Measurements from ENCODE around the gene PPARA.

Gene PPARA

GRCh38 chr22:46280063-46280817 is 129.9 kb downstream of the PPARA start:
- no peak for DNase-seq

- no peak for DNase-seq
Observed at GRCh38 chr22:46280999-46281623, 130.8 kb downstream of the PPARA start.

GRCh38 chr22:46281866-46282678 is 131.7 kb downstream of the PPARA start:
- no peak for DNase-seq

DNA sequence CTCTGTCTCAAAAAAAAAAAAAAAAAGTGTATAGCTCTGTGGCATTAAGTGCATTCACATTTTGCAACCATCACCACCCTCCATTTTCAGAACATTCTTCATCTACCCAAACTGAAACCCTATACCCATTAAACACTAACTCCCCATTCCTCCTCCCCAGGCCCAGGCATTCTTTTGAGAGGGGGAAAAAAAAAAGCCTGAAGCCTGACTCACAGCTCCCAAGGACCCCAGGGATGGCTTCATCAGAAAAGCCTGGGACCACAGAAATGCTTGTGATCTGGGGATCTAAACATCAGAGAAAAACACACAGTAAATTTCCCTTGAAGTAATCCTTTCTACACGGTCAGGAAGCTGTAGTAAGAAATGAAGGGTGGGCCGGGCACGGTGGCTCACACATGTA is 135.7 kb downstream of the PPARA start:
- DNase-seq = no peak

- no peak for DNase-seq
Observed at GRCh38 chr22:46286941-46287872, 136.9 kb downstream of the PPARA start.

DNA sequence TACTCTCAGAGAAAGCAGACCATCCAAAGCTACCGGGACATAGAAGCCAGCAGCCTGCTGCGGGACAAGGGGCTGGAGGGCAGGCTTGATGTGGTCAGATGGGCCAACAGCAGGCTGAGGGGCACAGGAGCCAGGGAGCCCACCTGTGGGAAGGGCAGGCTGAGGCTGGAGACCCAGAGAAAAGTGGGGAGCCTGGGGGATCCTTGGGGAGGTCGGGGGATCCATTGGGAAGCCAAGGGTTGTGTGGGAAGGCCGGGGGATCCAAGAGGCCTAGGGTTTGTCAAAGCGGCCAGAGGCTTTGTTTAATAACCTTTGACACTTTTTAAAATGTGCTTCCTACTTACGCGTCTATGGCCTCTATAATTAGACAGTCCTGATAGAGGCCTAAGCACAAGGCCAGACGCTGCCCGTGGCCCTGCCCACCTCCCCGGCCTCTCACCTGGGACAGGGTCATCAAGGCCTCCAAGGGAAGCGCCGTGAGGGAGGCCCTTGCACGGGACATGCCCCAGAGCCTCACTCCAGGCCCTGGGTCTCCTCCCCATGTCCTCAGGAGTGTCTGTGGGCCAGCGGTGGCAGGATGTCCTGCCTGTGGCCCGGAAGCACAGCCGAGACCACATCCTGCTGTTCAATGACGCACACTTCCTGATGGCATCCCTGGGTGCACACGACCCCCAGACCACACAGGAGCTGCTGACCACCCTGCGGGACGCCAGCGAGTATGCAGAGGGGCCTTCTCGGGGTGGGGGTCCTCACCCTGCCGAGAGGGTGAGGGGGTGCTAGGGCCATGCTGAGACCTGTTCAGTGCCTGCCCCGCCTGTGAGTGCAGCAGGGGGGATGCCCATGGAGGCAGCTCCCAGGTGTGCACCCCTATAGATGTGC is 137.8 kb downstream of the PPARA start:
- no peak for DNase-seq

GRCh38 chr22:46288846-46289243 is 138.5 kb downstream of the PPARA start:
- DNase-seq = no peak

GRCh38 chr22:46289244-46289891 is 139.0 kb downstream of the PPARA start:
- no peak for DNase-seq

GRCh38 chr22:46290121-46290842 is 140.0 kb downstream of the PPARA start:
- no peak for DNase-seq

- DNase-seq = no peak
Observed at GRCh38 chr22:46290843-46291785, 140.8 kb downstream of the PPARA start.

DNA sequence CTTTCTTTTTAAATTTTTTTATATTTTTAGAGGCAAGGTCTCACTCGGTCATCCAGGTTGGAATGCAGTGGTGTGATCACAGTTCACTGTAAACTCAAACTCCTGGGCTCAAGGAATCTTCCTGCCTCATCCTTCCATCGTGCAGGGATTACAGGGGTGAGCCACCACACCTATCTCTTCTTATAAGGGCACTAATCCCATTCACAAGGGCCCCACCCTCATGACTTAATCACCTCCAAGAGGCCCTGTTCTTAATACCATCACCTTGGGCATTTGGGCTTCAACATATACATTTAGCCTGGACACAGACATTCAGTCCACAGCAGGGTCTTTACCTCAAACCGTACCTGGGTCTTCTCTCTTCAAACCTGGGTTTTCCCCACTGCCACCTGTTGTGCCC is 141.8 kb downstream of the PPARA start:
- no peak for DNase-seq

GRCh38 chr22:46292732-46293131 is 142.4 kb downstream of the PPARA start:
- no peak for DNase-seq

All from T-helper 9 cell (primary cell).